ENCODE measurements around the gene NEK10.
A peak's percentile ranks its signal among the peaks of the same experiment; 100 is the strongest.
"Not testable (repeated sequence)": the region's sequence is repeated elsewhere in the genome, so short reads cannot be mapped to it uniquely, and the experiment has no call there.

NEK10 gene, protein sequence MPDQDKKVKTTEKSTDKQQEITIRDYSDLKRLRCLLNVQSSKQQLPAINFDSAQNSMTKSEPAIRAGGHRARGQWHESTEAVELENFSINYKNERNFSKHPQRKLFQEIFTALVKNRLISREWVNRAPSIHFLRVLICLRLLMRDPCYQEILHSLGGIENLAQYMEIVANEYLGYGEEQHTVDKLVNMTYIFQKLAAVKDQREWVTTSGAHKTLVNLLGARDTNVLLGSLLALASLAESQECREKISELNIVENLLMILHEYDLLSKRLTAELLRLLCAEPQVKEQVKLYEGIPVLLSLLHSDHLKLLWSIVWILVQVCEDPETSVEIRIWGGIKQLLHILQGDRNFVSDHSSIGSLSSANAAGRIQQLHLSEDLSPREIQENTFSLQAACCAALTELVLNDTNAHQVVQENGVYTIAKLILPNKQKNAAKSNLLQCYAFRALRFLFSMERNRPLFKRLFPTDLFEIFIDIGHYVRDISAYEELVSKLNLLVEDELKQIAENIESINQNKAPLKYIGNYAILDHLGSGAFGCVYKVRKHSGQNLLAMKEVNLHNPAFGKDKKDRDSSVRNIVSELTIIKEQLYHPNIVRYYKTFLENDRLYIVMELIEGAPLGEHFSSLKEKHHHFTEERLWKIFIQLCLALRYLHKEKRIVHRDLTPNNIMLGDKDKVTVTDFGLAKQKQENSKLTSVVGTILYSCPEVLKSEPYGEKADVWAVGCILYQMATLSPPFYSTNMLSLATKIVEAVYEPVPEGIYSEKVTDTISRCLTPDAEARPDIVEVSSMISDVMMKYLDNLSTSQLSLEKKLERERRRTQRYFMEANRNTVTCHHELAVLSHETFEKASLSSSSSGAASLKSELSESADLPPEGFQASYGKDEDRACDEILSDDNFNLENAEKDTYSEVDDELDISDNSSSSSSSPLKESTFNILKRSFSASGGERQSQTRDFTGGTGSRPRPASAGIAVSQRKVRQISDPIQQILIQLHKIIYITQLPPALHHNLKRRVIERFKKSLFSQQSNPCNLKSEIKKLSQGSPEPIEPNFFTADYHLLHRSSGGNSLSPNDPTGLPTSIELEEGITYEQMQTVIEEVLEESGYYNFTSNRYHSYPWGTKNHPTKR

DNA sequence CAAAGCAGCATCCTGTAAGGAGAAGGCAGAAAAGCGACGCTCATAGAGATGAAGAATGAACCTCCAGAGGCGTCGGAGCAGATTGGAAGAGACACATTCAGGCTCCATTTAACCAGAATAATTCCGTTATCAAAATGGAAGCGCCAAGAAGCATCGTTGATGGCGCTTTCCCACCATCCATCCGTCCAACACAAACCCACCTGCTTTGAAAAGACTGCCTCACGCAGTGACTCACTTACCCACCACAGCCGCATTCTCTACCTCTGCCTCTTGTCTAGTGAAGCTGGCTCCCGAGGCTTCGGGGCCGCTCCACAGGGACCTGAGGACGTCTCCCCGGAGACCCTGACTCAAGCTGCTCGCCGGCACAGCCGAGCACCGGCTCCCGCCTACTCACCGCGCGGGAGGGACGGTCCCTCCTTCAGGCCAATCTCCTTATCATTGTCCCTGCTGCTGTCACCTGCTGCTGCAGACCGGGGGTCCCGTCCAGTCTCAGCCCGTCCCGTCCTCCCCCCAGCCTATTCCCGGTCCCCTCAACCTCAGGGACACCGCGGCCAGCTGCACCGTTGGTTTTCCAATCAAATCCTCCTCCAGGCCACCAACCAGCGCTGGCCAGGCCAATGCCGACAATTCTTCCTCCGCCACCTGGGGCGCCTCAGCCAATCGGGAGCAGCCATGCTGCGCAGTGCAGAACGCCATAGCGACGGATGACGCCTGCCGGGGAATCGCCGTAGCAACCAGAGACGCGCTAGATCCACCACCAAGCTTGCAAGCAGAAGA, at the start of gene NEK10:
TSS of gene NEK10 (minus strand) at position 553 of the 777 bp plus-strand sequence. CDS start 16,501 bp downstream, outside the sequence.
- peak; percentile 74 for DNase-seq

DNA sequence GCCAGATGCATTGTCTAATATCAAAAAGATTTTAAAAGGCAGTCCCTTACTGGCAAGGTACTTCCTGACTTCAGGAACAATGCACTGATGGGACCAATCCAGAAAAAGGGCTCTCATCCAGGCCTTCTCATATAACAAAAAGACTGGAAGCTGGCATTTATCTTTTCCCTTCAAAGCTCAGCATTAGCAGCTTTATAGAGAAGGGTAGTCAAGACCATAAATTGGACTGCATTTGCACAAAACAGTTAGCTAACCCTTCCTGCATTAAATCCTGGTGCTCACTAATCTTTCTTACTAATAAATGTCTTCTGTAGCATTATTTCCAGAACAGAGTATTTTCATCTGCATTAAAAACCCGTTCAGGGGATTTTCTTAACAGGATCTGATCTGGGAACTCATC, 46.0 kb upstream of the NEK10 start:
- DNase-seq = no peak

DNA sequence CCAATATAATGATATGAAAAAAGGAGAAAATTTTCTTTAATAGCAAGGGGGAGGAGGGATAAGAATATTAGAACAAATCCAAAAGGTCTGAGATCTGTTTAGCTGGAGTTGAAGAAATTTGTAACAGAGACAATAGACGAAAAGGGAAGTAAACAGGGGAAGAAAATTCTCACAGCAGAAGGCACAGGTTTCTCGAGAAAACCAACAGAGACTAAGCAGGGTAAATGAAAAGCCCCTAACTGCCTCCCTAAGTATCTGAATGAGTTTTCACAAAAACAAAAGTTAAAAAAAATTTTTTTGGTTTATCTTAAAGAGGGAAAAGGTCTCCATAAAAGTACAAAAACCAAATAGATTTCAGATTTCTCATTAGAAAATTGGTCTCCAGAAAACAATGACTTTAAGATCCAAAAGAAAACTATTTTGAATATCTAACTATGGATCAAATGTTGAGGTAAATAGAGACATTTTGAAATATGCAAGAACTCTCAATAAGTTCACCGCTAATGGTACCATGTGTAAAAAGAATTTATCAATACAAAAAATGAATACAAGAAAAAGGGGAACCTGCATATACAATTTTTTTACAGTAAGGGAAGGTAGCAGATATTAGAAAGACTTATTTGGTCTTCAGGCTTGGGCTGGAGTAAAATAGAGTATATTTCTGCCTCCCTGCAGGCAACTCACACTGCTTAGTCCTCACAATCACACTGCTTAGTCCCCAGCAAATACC, 23.9 kb upstream of the NEK10 start:
- DNase-seq = no peak

DNA sequence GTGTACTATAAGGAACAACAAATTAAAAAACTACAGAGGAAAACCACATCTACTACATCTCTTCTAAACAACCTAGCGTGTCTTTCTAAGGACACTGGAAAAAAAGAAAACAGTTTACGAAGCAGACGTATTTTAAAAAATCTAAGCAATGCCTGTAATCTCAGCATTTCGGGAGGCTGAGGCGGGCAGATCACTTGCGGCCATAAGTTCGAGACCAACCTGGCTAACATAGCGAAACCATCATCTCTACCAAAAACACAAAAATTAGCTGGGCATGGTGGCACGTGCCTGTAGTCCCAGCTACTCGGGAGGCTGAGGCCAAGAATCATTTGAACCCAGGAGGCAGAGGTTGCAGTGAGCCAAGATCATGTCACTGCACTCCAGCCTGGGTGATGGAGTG, 23.2 kb upstream of the NEK10 start:
- DNase-seq = not testable (repeated sequence)

DNA sequence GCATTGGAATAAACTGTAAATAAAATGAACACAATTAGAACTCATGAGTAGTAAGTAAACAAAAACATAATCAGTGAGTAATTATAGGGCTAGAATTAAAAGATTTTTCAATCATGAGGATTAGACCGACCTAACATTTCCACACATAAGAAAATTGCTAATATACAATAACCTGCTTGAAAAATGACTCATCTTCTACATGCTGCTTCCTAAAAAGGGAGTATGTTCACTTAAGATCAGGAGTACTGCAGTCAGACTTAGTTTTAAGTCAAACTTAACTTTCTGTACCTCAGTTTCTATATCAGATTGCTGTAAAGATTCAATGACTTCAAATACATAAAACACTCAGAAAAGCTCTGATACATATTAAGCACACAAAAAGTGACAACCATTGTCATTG, 22.6 kb upstream of the NEK10 start:
- DNase-seq = no peak

DNA sequence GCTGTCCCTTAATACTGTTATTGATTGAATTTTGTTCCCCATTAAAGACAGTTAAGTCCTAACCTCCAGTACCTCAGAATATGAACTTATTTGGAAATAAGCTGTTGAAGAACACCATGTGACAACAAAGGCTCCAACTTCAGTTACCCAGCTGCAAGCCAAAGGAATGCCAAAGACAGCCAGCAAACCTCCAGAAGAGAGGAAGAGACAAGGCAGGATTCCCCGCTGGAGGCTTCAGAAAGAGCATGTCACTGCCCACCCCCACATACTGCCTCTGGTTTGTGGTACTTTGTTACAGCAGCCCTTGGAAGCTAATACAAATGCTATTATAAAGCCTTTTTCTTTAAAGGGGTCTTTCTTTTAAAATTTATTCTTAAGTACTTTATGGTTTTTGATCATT, 18.4 kb upstream of the NEK10 start:
- DNase-seq = no peak

DNA sequence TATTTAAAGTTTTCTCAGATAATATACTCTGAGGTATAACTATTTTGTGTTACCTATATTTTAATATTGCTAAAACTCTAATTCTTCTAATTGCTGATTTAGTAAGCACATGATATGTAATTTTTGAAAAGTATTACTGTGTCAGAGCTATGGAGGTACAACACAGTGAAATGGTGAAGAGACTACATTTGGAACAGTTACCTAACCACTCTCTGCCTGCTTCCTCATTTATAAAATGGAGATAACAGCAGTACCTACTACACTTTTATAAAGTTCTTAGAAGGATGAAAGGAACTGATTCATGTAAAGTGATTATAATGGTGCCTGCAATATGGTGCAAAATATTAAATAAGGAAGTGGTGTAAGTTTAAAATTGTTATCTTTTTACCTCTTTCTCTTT, 16.3 kb upstream of the NEK10 start:
- no peak for DNase-seq

DNA sequence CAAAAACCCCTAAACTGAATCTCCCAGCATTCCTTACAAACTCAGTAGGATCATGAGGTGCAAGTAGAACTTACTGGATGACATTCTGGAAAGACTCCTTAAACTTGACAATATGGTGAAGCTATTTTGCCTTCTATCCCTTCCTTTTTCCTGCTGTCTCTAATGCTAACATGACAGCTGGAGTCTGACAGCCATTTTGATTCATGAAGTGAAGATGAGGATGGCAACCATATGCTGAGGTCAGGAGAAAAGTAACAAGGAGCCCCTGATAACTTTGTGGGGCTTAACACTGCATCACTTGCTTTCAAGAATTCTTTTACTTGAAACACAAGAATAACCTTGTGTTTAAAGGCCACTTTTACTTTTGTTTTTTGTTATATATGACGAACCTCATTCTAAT, 15.0 kb upstream of the NEK10 start:
- no peak for DNase-seq

DNA sequence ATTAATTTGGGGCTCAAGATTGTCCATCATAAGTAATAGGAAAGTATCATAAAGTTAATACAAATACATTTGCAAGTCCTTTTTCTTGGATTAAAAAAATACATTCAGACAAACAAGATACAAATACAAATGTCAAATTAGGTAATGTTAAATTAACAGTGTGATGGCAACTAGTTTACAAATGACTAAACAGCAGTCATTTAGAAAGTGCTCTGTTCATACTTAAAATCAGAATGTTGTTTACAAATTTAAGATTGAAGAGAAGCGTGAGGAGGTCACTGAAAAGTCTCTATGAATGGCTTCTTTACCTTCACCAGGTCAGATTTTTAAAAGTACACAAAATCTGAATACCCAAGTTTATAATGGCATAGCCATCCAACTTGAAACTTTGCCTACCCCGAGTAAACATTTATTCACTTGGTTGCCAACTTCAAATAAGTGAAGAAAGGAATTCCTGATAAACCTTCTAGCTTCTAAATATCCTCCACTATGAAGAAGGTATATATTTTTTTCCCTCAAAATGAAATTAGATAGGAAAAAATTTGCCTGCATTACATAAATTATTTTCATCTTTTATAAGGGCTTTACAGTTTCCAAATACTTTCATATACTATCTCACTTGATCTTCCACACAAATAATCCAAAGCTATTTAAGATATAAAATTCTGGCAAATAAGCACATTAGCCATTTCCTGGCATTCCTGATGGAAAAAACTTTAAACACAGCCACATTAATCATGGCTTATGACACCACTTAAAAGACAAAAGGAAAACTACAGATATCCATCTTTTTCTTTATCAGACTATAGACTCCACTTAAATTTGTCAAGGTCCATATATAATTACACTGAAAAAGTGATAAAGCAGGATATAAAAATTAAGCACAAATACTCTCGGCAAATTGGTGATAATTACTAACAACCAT, 11.5 kb upstream of the NEK10 start:
- DNase-seq = no peak

DNA sequence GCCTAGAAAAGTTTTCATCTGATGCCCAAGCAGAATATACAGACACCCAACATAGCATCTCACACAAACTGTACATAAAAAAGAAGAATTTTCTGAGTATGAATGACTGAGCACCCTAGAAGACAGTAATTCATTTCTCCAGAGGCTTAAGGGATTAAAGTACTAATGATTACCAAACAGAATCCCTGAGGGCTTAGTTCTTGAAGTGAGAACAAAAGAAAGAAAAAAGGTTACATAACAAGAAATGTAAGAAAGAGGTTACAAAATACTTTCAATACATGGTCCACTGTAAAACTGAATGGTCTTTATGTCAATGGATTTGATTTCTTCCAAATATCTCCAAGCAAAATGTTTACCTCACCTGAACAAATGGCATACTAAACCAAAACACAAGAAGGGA, 9.1 kb upstream of the NEK10 start:
- no peak for DNase-seq

DNA sequence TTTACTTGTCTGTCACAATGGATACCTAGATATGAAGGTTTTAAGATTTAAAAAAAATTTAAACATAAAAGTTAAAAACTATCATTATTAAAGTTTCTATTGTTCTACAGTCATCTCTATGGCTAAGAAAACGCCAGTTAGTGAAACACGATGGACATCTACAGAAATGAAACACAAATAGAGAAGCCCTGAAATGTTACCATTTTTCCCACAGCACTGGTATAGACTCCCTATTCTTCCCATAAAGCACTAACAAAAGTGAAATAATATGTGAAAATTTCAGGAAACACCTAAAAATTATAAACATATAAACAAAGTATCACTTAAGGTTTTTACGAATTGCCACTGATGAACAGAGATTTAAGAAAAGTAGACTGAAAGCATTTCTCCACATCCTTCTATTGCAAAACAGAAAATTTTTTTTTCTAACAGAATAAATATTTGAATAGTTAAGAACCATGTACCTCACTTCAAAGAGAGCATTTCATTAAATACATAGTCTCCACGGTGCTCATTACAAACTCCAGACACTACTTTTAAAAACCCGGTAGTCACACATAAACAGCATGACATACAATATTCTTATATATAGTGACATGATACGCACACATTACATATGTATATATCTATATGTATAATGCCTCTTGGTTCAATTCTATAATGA, 7.1 kb upstream of the NEK10 start:
- no peak for DNase-seq

DNA sequence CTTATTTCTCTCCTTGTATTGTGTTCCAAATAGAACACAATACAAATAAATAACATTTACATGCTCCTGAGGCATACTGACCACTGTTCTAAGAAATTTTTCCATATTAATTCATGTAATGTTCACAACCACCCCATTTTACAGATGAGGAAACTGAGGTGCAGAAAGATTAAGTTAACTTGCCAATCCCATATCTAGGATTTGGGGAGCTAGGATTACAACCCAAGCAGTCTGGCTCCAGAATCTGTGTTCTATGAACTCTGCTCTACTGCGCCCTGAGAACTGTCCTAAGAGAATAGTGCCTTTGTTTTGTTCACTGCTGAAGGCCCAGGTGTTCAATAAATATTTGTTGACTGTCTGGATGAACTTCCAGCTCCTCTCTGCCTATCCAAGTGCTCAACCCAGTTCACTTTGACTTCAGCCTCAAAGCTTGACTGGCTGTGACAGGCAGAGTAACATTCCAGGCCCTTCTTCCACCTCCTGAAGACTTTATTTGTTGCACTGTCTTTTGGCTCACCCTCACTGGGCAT, 3.1 kb downstream of the NEK10 start:
- no peak for DNase-seq

DNA sequence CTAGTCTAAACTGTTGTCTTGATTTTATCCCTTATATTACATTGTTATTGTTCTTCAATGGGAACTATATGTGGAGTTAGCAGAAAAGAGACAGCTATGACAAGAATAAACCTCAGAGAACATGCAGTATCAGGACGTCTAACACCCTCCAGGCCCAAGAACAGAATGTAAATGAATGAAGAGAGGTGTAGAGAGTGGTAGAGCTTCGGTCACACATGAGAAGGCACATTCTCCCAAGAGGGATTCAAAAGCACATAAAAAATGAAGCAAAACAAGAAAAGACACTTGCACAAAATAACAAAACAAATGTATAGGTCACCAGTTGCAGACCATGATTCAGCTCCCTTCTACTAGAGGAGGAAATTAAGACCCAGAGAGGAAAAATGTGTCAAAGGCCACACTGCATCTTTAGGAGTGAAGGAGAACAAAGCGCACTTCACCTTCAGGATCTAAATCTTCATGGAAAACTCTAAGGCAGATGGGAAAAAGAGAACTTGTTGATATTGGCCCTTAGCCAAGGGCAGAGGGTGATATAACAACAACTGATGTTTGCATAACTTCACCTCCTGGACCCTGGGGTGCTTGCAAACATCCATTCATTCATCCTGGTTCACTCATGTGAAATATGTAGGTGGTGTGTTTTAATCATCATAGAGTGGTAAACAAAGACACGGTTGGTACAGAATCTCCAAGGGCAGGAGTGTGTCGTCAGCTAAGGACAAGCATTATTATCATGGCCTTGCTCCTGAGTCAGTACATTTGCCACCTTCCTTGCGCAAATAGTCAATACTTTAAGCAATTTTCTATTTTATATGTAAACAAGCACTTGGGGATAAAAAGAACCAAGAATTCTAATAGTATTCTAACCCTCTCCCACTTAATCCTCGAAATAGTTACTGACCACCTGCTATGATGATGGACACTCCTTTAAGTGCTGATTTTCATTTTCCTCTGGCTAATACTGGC, 8.8 kb downstream of the NEK10 start:
- no peak for DNase-seq

DNA sequence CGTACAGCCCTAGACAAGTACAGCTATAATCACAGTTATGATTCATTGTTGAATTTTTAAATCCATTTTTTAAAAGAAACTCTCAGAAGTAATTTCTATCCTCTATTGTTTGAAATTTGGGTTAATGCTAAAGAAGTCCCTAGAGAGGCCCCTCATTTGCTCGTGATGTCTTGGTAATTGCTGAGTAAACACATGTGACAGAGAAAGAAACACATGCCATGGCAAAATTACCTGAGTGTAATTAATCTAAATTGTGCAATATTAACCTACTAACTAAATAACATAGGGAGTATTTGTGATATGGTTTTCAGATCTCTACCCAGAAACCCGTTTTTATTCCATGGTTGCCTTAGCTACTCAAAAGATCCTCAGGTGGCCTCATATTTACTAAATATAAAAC, 10.8 kb downstream of the NEK10 start:
- DNase-seq = no peak

DNA sequence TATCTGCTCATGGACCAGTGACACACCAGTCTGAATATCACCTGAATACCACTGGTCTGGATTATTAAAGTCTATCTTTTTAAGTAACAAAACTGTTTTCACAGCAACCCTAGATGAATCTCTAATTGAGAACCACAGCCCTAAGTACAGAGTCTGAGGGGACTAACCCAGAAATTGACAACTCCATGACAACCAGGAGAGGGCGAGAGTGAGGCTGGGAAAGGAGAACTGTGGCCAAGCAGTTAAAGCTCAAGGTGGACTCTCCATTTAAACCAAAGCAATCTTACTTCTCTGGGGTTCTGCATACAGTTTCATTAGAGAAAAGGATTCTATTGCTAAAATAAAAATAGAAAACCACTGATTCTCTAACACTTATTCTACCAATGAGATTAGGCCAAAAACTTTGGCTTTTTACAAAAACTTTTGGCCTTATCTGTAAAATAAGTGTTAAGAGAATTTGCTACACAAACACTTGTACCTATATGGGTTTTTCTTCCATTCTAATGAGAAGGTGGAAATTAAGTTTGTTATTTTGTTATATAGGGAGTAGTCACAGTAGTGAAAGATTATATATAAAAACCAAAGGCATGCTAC, 11.4 kb downstream of the NEK10 start:
- DNase-seq = peak; percentile 17

DNA sequence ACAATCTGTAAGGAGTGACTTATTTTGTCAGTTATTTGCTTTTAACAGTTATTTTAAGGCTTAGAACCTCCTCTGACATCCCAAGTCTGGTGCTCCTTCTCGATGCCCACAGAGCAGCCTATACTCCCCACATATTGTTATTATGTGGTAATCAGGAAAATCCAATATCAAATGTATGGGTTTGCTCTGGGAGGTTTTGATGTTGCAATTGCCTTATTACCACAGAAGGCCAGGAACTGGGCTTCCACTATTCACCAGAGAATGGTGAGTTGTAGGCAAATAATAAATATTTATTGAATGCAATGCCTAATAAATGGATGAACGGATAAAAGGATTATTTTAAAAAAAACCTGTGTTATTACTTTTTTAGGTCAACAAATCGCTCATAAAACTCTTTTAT, 12.2 kb downstream of the NEK10 start:
- DNase-seq = no peak

DNA sequence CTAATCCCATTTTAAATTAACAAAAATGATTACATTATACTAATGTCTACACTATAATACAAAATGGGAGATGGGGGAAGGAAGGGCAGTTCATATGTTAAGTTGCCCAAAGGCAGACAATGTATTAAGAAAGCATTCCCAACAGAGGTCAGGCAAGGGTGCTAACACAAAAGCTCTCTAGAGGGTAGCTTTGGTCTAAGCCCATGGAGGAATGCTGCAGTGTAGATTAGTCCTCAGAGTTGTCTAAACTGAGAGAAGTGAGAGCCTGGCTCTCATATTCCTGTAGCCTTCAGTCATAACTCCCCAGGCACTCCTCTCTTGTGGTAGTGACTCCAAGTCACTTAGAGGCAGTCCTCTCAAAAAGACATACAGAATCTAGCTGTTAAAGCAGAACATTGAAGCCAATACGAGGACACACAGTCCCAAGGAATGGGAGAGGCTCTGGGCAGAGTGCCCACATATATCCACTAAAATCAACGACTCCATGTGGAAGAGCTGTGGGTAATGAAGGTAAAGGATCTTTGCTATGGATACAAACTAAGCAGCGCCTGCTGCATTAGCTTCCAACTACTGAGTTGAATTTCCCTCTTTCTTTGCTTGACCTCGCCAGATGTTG, 14.5 kb downstream of the NEK10 start:
- DNase-seq = no peak

DNA sequence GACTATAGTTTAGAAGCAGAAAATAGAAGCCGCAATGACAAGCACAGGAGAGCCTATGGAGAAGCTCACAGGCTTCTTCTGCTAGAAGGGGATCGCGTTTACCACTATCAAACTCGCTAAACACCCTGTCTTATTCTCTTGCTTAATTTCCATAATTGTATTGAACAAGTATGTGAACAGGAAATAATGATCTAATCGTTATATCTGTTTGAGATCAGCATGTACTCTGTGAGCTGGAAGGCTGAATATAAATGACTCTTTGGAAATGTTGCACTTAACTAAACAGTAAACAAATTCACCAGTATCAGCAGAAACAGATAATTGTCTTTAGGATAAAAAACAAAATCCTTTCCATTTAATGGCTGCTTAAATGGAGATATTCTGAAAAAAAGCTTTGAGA, 15.0 kb downstream of the NEK10 start:
- DNase-seq = no peak

All from GDM1 (cell line).